ENCODE results near the gene AGXT2. TPM values are rescaled to one million over a fixed set of nuclear protein-coding genes. Genes with fewer than 3 reads are reported as not detected.

Gene AGXT2
- total and polyA plus RNA-seq, 9 of the 15 experiments (the other 6 are each of a cell fraction or from before 2014, with no cell fraction given): not detected

DNA sequence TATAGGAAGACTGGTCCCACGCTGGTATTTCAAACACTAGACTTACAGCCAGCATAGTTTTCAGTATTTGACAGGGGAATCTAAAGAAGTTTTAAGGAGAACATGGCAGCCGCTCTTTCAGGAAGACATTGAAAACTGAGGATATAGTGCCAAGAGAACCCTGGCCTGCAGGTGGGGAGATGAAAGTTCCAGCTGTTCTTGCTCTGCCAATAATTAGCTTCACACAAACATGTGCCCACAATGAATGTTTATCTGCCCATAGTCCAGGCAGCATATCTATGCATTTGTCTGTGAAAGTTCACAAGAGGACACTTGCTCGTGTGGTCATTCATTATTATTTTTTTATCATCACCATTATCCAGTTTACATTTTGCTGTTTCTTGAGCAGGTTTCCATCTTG lies 47.6 kb upstream of the AGXT2 start:
- H3K4me3 ChIP-seq: no peak overlapping the region
- H3K9ac ChIP-seq (ENCODE audit: insufficient read depth in 1 of 2, low read depth in 2 of 2, low read length in 2 of 2): no peak overlapping the region
- FAIRE-seq (no peak), ATAC-seq (no peak), DNase-seq (ENCODE audit: extremely low read depth in 1 of 4, low spot score in 3 of 4) (no peak)
- no peaks in the 10 kb centered on the region for H3K27me3 ChIP-seq (ENCODE audit: control insufficient read depth in 2 of 2, insufficient read depth in 2 of 2, low read length in 2 of 2)
- in situ Hi-C loops (cut with MboI) (no loop called here), intact Hi-C loops (cut with micrococcal nuclease) (no loop called here)
- no TSS peak for BruUV-seq (replicated peaks)
- 0% methylated on average over 3 of the region's 3 CpGs for WGBS (ENCODE audit: insufficient coverage, low coverage, missing lambda C conversion rate)
- ChIA-PET POLR2A (no interaction called here), CTCF (ENCODE audit: low intra/inter-chr PET ratio) (no interaction called here)
- TF ChIP-seq, protein P1, sequence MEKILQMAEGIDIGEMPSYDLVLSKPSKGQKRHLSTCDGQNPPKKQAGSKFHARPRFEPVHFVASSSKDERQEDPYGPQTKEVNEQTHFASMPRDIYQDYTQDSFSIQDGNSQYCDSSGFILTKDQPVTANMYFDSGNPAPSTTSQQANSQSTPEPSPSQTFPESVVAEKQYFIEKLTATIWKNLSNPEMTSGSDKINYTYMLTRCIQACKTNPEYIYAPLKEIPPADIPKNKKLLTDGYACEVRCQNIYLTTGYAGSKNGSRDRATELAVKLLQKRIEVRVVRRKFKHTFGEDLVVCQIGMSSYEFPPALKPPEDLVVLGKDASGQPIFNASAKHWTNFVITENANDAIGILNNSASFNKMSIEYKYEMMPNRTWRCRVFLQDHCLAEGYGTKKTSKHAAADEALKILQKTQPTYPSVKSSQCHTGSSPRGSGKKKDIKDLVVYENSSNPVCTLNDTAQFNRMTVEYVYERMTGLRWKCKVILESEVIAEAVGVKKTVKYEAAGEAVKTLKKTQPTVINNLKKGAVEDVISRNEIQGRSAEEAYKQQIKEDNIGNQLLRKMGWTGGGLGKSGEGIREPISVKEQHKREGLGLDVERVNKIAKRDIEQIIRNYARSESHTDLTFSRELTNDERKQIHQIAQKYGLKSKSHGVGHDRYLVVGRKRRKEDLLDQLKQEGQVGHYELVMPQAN (IDR thresholded peaks at IDR 0.05; ENCODE audit: borderline replicate concordance): no peak
- no peak for TF ChIP-seq NCOR1 (IDR thresholded peaks at IDR 0.05)
- no peak for TF ChIP-seq KDM4B (IDR thresholded peaks at IDR 0.05; ENCODE audit: borderline replicate concordance in 2 of 2, low read depth in 1 of 2)
- no peak for TF ChIP-seq RNF2 (IDR thresholded peaks at IDR 0.05)
- no peak for TF ChIP-seq FOXM1 (IDR thresholded peaks at IDR 0.05; ENCODE audit: low read depth)
- TF ChIP-seq FOXM1 (CRISPR knock-in tag; IDR thresholded peaks at IDR 0.05; ENCODE audit: low read depth): no peak
- TF ChIP-seq TAL1 (IDR thresholded peaks at IDR 0.05): no peak
- no peak for TF ChIP-seq ELF4 (CRISPR knock-in tag; IDR thresholded peaks at IDR 0.05)
- no peak for TF ChIP-seq BRD9 (IDR thresholded peaks at IDR 0.05; ENCODE audit: low read depth, partially characterized antibody)
- no peak for TF ChIP-seq TOE1 (IDR thresholded peaks at IDR 0.05; ENCODE audit: borderline replicate concordance)
- no peak for TF ChIP-seq TOE1 (CRISPR knock-in tag; IDR thresholded peaks at IDR 0.05; ENCODE audit: borderline replicate concordance, low read depth)
- no peak for TF ChIP-seq ZNF408 (CRISPR knock-in tag; IDR thresholded peaks at IDR 0.05; ENCODE audit: low read depth)
- TF ChIP-seq MEF2A (IDR thresholded peaks at IDR 0.05; ENCODE audit: control insufficient read depth, low read depth, low read length): no peak
- TF ChIP-seq TAF7 (tag; IDR thresholded peaks at IDR 0.05): no peak
- TF ChIP-seq, protein P2, sequence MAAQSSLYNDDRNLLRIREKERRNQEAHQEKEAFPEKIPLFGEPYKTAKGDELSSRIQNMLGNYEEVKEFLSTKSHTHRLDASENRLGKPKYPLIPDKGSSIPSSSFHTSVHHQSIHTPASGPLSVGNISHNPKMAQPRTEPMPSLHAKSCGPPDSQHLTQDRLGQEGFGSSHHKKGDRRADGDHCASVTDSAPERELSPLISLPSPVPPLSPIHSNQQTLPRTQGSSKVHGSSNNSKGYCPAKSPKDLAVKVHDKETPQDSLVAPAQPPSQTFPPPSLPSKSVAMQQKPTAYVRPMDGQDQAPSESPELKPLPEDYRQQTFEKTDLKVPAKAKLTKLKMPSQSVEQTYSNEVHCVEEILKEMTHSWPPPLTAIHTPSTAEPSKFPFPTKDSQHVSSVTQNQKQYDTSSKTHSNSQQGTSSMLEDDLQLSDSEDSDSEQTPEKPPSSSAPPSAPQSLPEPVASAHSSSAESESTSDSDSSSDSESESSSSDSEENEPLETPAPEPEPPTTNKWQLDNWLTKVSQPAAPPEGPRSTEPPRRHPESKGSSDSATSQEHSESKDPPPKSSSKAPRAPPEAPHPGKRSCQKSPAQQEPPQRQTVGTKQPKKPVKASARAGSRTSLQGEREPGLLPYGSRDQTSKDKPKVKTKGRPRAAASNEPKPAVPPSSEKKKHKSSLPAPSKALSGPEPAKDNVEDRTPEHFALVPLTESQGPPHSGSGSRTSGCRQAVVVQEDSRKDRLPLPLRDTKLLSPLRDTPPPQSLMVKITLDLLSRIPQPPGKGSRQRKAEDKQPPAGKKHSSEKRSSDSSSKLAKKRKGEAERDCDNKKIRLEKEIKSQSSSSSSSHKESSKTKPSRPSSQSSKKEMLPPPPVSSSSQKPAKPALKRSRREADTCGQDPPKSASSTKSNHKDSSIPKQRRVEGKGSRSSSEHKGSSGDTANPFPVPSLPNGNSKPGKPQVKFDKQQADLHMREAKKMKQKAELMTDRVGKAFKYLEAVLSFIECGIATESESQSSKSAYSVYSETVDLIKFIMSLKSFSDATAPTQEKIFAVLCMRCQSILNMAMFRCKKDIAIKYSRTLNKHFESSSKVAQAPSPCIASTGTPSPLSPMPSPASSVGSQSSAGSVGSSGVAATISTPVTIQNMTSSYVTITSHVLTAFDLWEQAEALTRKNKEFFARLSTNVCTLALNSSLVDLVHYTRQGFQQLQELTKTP (IDR thresholded peaks at IDR 0.05; ENCODE audit: low read depth in 1 of 2, partially characterized antibody in 2 of 2): no peak
- TF ChIP-seq MCM7 (IDR thresholded peaks at IDR 0.05): no peak
- H3K79me2 ChIP-seq (ENCODE audit: control insufficient read depth, insufficient read depth, low read length): no peaks in the 10 kb centered on the region
- H3K9me3 ChIP-seq (replicated peaks; ENCODE audit: control insufficient read depth, insufficient read depth, low read depth, low read length): no peaks in the 10 kb centered on the region
- no peak overlapping the region for H2AFZ ChIP-seq (ENCODE audit: low read depth, low read length)
- H3K4me2 ChIP-seq (ENCODE audit: insufficient read depth, low read length): no peak overlapping the region
- H3K36me3 ChIP-seq (ENCODE audit: control insufficient read depth, insufficient read depth, low read length): no peaks in the 10 kb centered on the region
- H4K20me1 ChIP-seq (replicated peaks; ENCODE audit: control insufficient read depth, insufficient read depth, low read length): no peaks in the 10 kb centered on the region
- H3K9me1 ChIP-seq (ENCODE audit: control insufficient read depth, insufficient read depth, low read length): no peaks in the 10 kb centered on the region
- H3K27ac ChIP-seq (ENCODE audit: extremely low read depth, low read depth, low read length): no peak overlapping the region
- H3K4me1 ChIP-seq (replicated peaks in 1 of 2; ENCODE audit: control insufficient read depth in 2 of 2, insufficient read depth in 2 of 2, low read length in 2 of 2): no peaks in the 10 kb centered on the region

Measured in K562 (cell line).